Measurements from ENCODE around the gene DNASE1L1.

GRCh38 chrX:154399527-154400368 is 9.3 kb downstream of the DNASE1L1 start:
- TF ChIP-seq GATA2 (IDR thresholded peaks at IDR 0.05; ENCODE audit: low read depth, low read length), result no peak
- no peak for TF ChIP-seq GATA3 (IDR thresholded peaks at IDR 0.05; ENCODE audit: low read depth, low read length)
